Omental fat pad (tissue), 4 donors: ENCODE results near the gene PECR. TPM values are rescaled to one million over a fixed set of nuclear protein-coding genes. Genes with fewer than 3 reads are reported as not detected.

ENCODE experiments used
- ATAC-seq: fragments of 150-250 bp; one replicate; pipeline ENCODE4 v1.9.1; 2016; ENCODE audit warnings: mild to moderate bottlenecking, moderate library complexity; ENCODE audit not compliant: low FRiP score
- DNase-seq: peaks from one replicate; pipeline ENCODE4 v3.0.0-alpha.2; 2019; ENCODE audit warnings: low spot score
- CTCF ChIP-seq, 3 donors: fragments of 450-650 bp; IDR thresholded peaks; one replicate each; pipeline ENCODE4 v1.5.1; 2016 to 2017; ENCODE audit warnings: antibody characterized with exemption in 3 of 3, mild to moderate bottlenecking in 3 of 3, moderate library complexity in 2 of 3
- total RNA-seq, 4 donors: library from RNA; depleted of rRNA; stranded (reverse); fragments of >200 nt; gene quantifications; one replicate each; pipeline ENCODE4 v1.1.0, GENCODE V29; 2016

The PECR gene
- total RNA-seq, 4 donors from 2014 or later: 18.5 to 57.9 (median 24.2) TPM

DNA sequence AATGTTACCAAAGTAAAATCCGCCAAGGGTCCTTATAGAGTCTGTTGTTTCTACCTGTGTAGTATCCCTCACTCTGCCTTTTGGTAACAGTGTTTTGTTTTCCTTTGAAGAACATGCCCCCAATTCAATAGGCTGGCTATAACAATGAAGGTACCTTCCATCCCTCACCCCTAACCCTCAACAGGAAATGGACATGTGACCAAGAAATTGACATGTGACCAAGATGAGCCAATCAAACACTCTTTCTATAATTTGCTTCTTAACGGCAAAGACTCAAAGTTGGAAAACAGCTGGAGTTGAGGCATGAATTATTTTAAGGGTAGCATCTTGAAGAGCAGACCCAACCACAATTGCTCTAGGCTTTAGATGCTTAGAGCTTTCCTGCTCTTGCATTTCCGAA is 62.9 kb downstream of the PECR start:
- TF ChIP-seq CTCF (IDR thresholded peaks at IDR 0.05): no peak
- no peak for ATAC-seq
- DNase-seq: no peak

DNA sequence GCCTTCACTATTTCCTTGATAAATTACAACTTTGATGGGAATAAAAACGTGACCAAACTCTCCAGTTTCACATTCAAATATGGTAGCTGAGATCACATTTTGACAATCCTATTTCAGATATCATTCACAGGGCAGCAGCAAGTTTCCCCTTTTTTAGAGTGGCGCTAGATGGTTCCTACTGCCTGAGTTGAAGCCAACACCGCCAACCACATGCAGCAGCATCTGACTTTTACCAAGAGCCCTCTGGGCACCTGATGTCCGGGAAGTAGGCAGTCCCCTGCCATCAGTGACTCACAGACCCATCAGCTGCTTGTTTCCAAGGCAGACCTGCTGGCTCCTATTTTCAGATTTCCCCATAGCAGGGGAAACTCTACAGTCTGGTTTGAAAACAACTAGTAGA is 64.2 kb downstream of the PECR start:
- no peak for TF ChIP-seq CTCF (IDR thresholded peaks at IDR 0.05)
- DNase-seq (no peak), ATAC-seq (no peak)

- DNase-seq (no peak), ATAC-seq (no peak)
- TF ChIP-seq CTCF (IDR thresholded peaks at IDR 0.05): no peak
Measured at GRCh38 chr2:216016581-216016980, 65.0 kb downstream of the PECR start.

DNA sequence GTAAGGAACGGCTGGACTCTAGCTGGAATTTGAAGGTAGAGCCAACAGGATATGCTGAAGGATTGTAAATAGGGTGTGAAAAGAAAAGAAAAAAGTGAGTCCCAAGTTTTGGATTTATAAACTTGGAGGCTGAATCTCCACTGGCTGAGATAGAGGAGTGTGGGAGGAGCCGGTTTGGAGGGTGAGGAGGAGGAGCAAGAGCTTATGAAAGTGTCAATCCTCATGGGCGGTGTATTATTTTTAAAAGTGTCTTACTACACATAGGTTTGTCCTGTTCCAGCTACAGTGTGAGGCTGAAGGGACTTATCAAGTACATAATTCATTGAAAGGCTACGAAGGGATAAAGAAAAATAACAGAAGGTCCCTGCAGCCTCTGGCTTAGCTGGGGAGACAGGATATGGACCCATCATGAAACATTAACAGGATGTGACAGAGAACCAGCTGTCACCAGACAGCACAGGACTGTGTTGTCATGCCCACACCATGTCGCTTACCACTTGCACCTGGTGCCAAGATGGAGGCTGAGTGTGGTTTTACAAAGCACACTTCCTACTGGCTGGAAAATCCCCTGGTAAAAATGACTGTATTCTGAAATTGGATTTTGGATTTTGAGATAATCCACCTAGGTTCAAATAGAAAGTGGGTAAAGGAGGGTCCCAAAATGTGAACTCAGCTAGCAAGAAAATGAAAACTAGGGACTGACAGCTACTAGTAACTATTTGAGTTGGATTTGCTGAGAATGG is 65.7 kb downstream of the PECR start:
- TF ChIP-seq CTCF (IDR thresholded peaks at IDR 0.05): no peak
- DNase-seq: no peak
- no peak for ATAC-seq

GRCh38 chr2:216014986-216015385 is 66.6 kb downstream of the PECR start:
- no peak for TF ChIP-seq CTCF (IDR thresholded peaks at IDR 0.05)
- no peak for ATAC-seq
- DNase-seq: no peak

DNA sequence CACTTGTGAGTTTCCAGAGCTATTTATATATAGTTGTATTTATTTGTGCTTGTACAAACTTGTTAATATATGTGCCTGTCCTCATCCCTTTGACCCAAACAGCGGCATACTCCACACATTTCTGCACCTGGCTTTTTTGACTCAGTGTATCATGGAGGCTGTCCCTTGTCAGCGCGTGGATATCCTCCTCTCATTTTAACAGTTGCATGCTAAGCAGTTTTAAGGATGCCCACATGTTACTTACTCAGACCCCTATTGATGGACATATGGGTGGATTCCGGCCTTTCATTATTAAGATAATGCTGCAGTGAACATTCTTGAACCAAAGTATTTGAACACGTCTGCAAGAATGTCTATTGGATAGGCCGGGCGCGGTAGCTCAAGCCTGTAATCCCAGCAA is 67.6 kb downstream of the PECR start:
- TF ChIP-seq CTCF (IDR thresholded peaks at IDR 0.05): no peak
- DNase-seq (no peak), ATAC-seq (no peak)
